H9 (cell line): ENCODE measurements around the gene CACNA2D3. TPM values are rescaled to one million over a fixed set of nuclear protein-coding genes. Genes with fewer than 3 reads are reported as not detected.

ENCODE experiments used
- DNase-seq: peaks from one replicate; pipeline ENCODE4 v3.0.0-alpha.2; 2017
- H2AFZ ChIP-seq: one replicate; pipeline ENCODE4 v1.6.1; 2013; ENCODE audit warnings: mild to moderate bottlenecking, low read length, control low read depth, moderate library complexity
- H2AK5ac ChIP-seq: 2 replicates; pipeline ENCODE4 v1.6.1; 2013; ENCODE audit warnings: low read length, control low read depth, mixed read lengths; ENCODE audit not compliant: insufficient read length
- H2BK120ac ChIP-seq: one replicate; pipeline ENCODE4 v1.6.1; 2013; ENCODE audit warnings: low read depth, mild to moderate bottlenecking, low read length, control low read depth, inconsistent platforms; ENCODE audit not compliant: poor library complexity, severe bottlenecking
- H2BK12ac ChIP-seq: 2 replicates; pipeline ENCODE4 v1.6.1; 2013; ENCODE audit warnings: low read length, control low read depth, mixed read lengths, low read depth; ENCODE audit not compliant: insufficient read length
- H2BK15ac ChIP-seq: 2 replicates; pipeline ENCODE4 v1.6.1; 2013; ENCODE audit warnings: low read depth, low read length, control low read depth
- H2BK20ac ChIP-seq: one replicate; pipeline ENCODE4 v1.6.1; 2013; ENCODE audit warnings: low read depth, mild to moderate bottlenecking, low read length, control low read depth, inconsistent platforms; ENCODE audit not compliant: poor library complexity, severe bottlenecking
- H2BK5ac ChIP-seq: 2 replicates; pipeline ENCODE4 v1.6.1; 2013; ENCODE audit warnings: low read length, control low read depth, mixed read lengths; ENCODE audit not compliant: insufficient read length
- H3K14ac ChIP-seq: 2 replicates; pipeline ENCODE4 v1.6.1; 2013; ENCODE audit warnings: low read length, control low read depth; ENCODE audit not compliant: insufficient read depth
- H3K18ac ChIP-seq: 2 replicates; pipeline ENCODE4 v1.6.1; 2013; ENCODE audit warnings: low read depth, mild to moderate bottlenecking, mixed read lengths, low read length, control low read depth; ENCODE audit not compliant: insufficient read length
- H3K23ac ChIP-seq: 2 replicates; pipeline ENCODE4 v1.6.1; 2013; ENCODE audit warnings: low read length, control low read depth, mixed read lengths, low read depth; ENCODE audit not compliant: insufficient read length
- H3K23me2 ChIP-seq: 2 replicates; pipeline ENCODE4 v1.6.1; 2013; ENCODE audit warnings: low read depth, mild to moderate bottlenecking, mixed read lengths, low read length, control low read depth; ENCODE audit not compliant: insufficient read length, poor library complexity, severe bottlenecking
- H3K27ac ChIP-seq: 2 replicates; pipeline ENCODE4 v1.5.1; 2013; ENCODE audit warnings: low read length, control low read depth, mixed read lengths, low read depth; ENCODE audit not compliant: insufficient read length
- H3K27me3 ChIP-seq: 2 replicates; pipeline ENCODE4 v1.6.1; 2013; ENCODE audit warnings: low read length, control low read depth, inconsistent platforms; ENCODE audit not compliant: insufficient read depth
- H3K4ac ChIP-seq: 2 replicates; pipeline ENCODE4 v1.6.1; 2013; ENCODE audit warnings: low read depth, mild to moderate bottlenecking, control low read depth, inconsistent platforms, low read length, moderate library complexity
- H3K4me1 ChIP-seq: 2 replicates; pipeline ENCODE4 v1.6.1; 2013; ENCODE audit warnings: low read length, control low read depth, inconsistent platforms; ENCODE audit not compliant: insufficient read depth
- H3K4me2 ChIP-seq: 2 replicates; pipeline ENCODE4 v1.6.1; 2013; ENCODE audit warnings: low read length, control low read depth, mixed read lengths; ENCODE audit not compliant: insufficient read length, insufficient read depth
- H3K56ac ChIP-seq: 2 replicates; pipeline ENCODE4 v1.6.1; 2013; ENCODE audit warnings: low read depth, mild to moderate bottlenecking, mixed read lengths, low read length, control low read depth; ENCODE audit not compliant: insufficient read length
- H3K79me1 ChIP-seq: 2 replicates; pipeline ENCODE4 v1.6.1; 2013; ENCODE audit warnings: low read depth, mild to moderate bottlenecking, moderate library complexity, low read length, control low read depth, inconsistent platforms; ENCODE audit not compliant: insufficient read depth, poor library complexity, severe bottlenecking
- H3K79me2 ChIP-seq: 2 replicates; pipeline ENCODE4 v1.6.1; 2013; ENCODE audit warnings: low read length, control low read depth, inconsistent platforms; ENCODE audit not compliant: insufficient read depth
- H3K9ac ChIP-seq: 2 replicates; pipeline ENCODE4 v1.6.1; 2013; ENCODE audit warnings: low read length, control low read depth, mixed read lengths; ENCODE audit not compliant: insufficient read length; ENCODE audit errors: extremely low read depth
- H3K9me3 ChIP-seq: one replicate; pipeline ENCODE4 v1.6.1; 2013; ENCODE audit warnings: low read depth, low read length, inconsistent platforms; ENCODE audit not compliant: control insufficient read depth
- H3T11ph ChIP-seq: one replicate; pipeline ENCODE4 v1.6.1; 2013; ENCODE audit warnings: mild to moderate bottlenecking, low read length, control low read depth, inconsistent platforms
- H4K20me1 ChIP-seq: one replicate; pipeline ENCODE4 v1.6.1; 2013; ENCODE audit not compliant: control insufficient read depth, insufficient read length, insufficient read depth
- H4K5ac ChIP-seq: 2 replicates; pipeline ENCODE4 v1.6.1; 2013; ENCODE audit warnings: low read depth, mild to moderate bottlenecking, mixed read lengths, low read length, control low read depth; ENCODE audit not compliant: insufficient read length
- H4K8ac ChIP-seq: replicated peaks from 2 replicates; pipeline ENCODE4 v1.6.1; 2013; ENCODE audit warnings: low read length, control low read depth, mixed read lengths, low read depth; ENCODE audit not compliant: insufficient read length
- H4K91ac ChIP-seq: 2 replicates; pipeline ENCODE4 v1.6.1; 2013; ENCODE audit warnings: low read depth, mild to moderate bottlenecking, moderate library complexity, mixed read lengths, low read length, control low read depth; ENCODE audit not compliant: insufficient read length
- H3K27ac Mint-ChIP-seq, 3 experiments: 2 replicates in 2 of 3; 3 replicates in 1 of 3; pipeline ENCODE4 v1.8.0; 2020 to 2021; ENCODE audit warnings: mixed read lengths in 3 of 3, mild to moderate bottlenecking in 1 of 3, moderate library complexity in 1 of 3
- H3K27me3 Mint-ChIP-seq: 2 replicates; pipeline ENCODE4 v1.8.0; 2021; ENCODE audit warnings: low read depth, mild to moderate bottlenecking, moderate library complexity, mixed read lengths
- H3K36me3 Mint-ChIP-seq, 3 experiments: 2 replicates in 2 of 3; 3 replicates in 1 of 3; pipeline ENCODE4 v1.8.0; 2020 to 2021; ENCODE audit warnings: low read depth in 3 of 3, mixed read lengths in 3 of 3; ENCODE audit not compliant: insufficient read depth in 1 of 3
- H3K4me1 Mint-ChIP-seq, 2 experiments: 2 replicates each; pipeline ENCODE4 v1.8.0; 2020; ENCODE audit warnings: mixed read lengths in 2 of 2
- H3K4me3 Mint-ChIP-seq, 2 experiments: 2 replicates in 1 of 2; 3 replicates in 1 of 2; pipeline ENCODE4 v1.8.0; 2020 to 2021; ENCODE audit warnings: mild to moderate bottlenecking in 2 of 2, mixed read lengths in 2 of 2, moderate library complexity in 1 of 2
- H3K9me3 Mint-ChIP-seq, 2 experiments: 2 replicates in 1 of 2; 3 replicates in 1 of 2; pipeline ENCODE4 v1.8.0; 2020; ENCODE audit warnings: mild to moderate bottlenecking in 2 of 2, mixed read lengths in 2 of 2, moderate library complexity in 1 of 2
- WGBS: extraction: QIAGEN DNeasy Blood & Tissue Kit; methylation state at CpG from one replicate; pipeline ENCODE4 v1.1.7; 2013; ENCODE audit warnings: missing lambda C conversion rate, low lambda C conversion rate, mixed read lengths; ENCODE audit not compliant: insufficient read length; ENCODE audit errors: extremely low coverage; 5-methylcytosine and 5-hydroxymethylcytosine counted together
- total RNA-seq: library from RNA; stranded (reverse); gene quantifications from 2 replicates; pipeline ENCODE4 v1.2.1, GENCODE V29; 2021
- TF ChIP-seq, protein P1 (sequence below): fragments of 200-600 bp; sonication (generic); conservative IDR thresholded peaks from 3 replicates; pipeline ENCODE4 v1.8.0; 2021; ENCODE audit warnings: antibody characterized with exemption, mild to moderate bottlenecking

Gene CACNA2D3
- total RNA-seq, 1 experiment from 2014 or later = 3.2 TPM

DNA sequence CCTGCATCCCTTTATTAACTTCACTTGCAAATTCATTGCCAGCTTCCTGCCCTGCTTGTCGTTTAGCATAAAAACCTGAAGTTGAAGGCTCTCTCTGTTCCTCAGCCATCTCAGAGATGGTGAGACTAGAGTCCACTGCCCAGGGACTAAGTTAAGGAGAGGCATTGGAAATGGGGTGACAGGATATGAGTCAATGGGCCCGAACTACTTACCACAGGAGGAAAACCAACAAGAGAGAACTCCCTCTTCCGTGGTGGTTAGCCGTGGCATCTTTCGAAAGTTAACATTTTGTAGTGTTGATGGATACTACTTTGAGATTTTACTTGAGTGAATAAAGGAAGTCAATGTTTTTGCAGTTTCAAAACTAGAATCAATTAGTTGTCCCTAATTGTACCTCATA lies 740.2 kb downstream of the CACNA2D3 start:
- no peak overlapping the region for H3K4me3 Mint-ChIP-seq
- H4K20me1 ChIP-seq = no peaks in the 10 kb centered on the region
- no peaks in the 10 kb centered on the region for H3K79me2 ChIP-seq
- no peak overlapping the region for H3K4ac ChIP-seq
- H3T11ph ChIP-seq = no peak overlapping the region
- peaks cover 13% of the 10 kb centered on the region for H3K4me1 ChIP-seq
- H2BK15ac ChIP-seq = no peak overlapping the region
- no peak overlapping the region for H2AFZ ChIP-seq
- no peaks in the 10 kb centered on the region for H3K23me2 ChIP-seq
- no peak overlapping the region for H4K5ac ChIP-seq
- no peak overlapping the region for H2BK12ac ChIP-seq
- H3K36me3 Mint-ChIP-seq = peaks cover 0 to 2% (median 0%) of the 10 kb centered on the region in 3 experiments; a peak in 2 of 7 replicates
- H3K27me3 ChIP-seq = no peaks in the 10 kb centered on the region
- no peaks in the 10 kb centered on the region for H3K27me3 Mint-ChIP-seq
- H2BK120ac ChIP-seq = no peak overlapping the region
- H3K4me2 ChIP-seq = no peak overlapping the region
- no peaks in the 10 kb centered on the region for H3K79me1 ChIP-seq
- H3K9me3 ChIP-seq = no peaks in the 10 kb centered on the region
- DNase-seq = no peak
- TF ChIP-seq, protein P1, sequence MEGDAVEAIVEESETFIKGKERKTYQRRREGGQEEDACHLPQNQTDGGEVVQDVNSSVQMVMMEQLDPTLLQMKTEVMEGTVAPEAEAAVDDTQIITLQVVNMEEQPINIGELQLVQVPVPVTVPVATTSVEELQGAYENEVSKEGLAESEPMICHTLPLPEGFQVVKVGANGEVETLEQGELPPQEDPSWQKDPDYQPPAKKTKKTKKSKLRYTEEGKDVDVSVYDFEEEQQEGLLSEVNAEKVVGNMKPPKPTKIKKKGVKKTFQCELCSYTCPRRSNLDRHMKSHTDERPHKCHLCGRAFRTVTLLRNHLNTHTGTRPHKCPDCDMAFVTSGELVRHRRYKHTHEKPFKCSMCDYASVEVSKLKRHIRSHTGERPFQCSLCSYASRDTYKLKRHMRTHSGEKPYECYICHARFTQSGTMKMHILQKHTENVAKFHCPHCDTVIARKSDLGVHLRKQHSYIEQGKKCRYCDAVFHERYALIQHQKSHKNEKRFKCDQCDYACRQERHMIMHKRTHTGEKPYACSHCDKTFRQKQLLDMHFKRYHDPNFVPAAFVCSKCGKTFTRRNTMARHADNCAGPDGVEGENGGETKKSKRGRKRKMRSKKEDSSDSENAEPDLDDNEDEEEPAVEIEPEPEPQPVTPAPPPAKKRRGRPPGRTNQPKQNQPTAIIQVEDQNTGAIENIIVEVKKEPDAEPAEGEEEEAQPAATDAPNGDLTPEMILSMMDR = no peak
- no peak overlapping the region for H4K8ac ChIP-seq
- H3K9me3 Mint-ChIP-seq = no peaks in the 10 kb centered on the region; a peak in 1 of 5 replicates
- H4K91ac ChIP-seq = no peak overlapping the region
- no peak overlapping the region for H2AK5ac ChIP-seq
- WGBS = no CpG with 5 or more reads among the region's 5 CpGs
- no peak overlapping the region for H2BK20ac ChIP-seq
- H3K9ac ChIP-seq = no peak overlapping the region
- no peak overlapping the region for H3K56ac ChIP-seq
- no peak overlapping the region; a peak in 1 of 7 replicates for H3K27ac Mint-ChIP-seq
- H3K14ac ChIP-seq = no peak overlapping the region
- H3K27ac ChIP-seq = no peak overlapping the region
- H2BK5ac ChIP-seq = no peak overlapping the region
- no peak overlapping the region for H3K18ac ChIP-seq
- peaks cover 21 to 30% of the 10 kb centered on the region in 2 experiments for H3K4me1 Mint-ChIP-seq
- no peak overlapping the region for H3K23ac ChIP-seq
